Kidney epithelial cell (primary cell): ENCODE results near the gene TBL1XR1. TPM values are rescaled to one million over a fixed set of nuclear protein-coding genes. Genes with fewer than 3 reads are reported as not detected.

ENCODE experiments used
- DNase-seq: peaks from one replicate; pipeline ENCODE4 v3.0.0-alpha.2; 2010; ENCODE audit warnings: low read depth
- H3K27me3 ChIP-seq: 2 replicates; pipeline ENCODE4 v1.6.0; 2011; ENCODE audit warnings: low read length; ENCODE audit not compliant: control insufficient read depth, insufficient read depth
- H3K36me3 ChIP-seq: 2 replicates; pipeline ENCODE4 v1.5.1; 2011; ENCODE audit warnings: low read length; ENCODE audit not compliant: control insufficient read depth, insufficient read depth
- H3K4me3 ChIP-seq: 2 replicates; pipeline ENCODE4 v1.5.1; 2011; ENCODE audit warnings: low read depth, mild to moderate bottlenecking, control low read depth, low read length
- total RNA-seq: library from RNA; depleted of rRNA; stranded (reverse); fragments of >200 nt; gene quantifications from 2 replicates; pipeline ENCODE4 v1.2.3, GENCODE V29; 2015
- TF ChIP-seq, protein P1 (sequence below): IDR thresholded peaks from 2 replicates; pipeline ENCODE4 v1.5.1; 2011; ENCODE audit warnings: mild to moderate bottlenecking, moderate library complexity, low read length, control low read depth, inconsistent platforms; ENCODE audit not compliant: insufficient read depth, poor library complexity, severe bottlenecking

The TBL1XR1 gene
- total RNA-seq, 1 donor from 2014 or later = 81.4 TPM

DNA sequence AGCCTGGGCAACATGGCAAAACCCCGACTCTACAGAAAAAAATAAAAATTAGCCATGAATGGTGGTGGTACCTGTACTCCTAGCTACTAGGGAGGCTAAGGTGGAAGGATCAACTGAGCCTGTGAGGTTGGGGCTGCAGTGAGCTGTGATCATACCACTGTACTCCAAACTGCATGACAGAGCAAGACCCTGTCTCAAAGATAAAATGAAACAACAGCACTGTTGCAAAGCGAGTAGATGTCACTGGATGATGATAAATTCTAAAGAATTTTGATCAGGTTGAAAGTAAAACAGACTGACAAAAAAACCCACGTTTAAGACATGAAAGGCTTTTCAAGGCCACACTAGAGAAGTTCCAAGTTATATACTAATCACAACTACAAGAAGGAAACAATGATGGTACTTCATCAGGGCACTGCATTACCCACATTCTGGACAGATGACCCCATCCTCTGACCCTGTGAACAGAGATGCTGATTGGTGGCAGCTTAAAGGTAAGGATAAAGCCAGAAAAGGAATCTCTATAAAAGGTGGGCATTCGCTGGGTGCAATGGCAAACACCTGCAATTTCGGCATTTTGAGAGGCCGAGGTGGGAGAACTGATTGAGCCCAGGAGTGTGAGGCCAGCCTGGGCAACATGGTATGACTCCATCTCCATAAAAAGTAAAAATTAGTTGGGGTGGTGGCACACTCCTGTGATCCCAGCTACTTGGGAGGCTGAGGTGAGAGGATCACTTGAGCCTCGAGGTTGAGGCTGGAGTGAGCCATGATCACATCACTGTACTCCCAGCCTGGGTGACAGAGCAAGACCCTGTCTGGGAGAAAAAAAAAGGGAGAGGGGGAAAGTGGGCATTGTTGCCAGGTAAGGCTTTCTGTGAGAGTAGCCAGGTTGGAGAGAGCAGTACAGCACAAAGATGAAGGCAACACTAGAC lies 59.2 kb downstream of the TBL1XR1 start:
- H3K4me3 ChIP-seq = no peak overlapping the region
- H3K27me3 ChIP-seq = no peaks in the 10 kb centered on the region
- TF ChIP-seq, protein P1, sequence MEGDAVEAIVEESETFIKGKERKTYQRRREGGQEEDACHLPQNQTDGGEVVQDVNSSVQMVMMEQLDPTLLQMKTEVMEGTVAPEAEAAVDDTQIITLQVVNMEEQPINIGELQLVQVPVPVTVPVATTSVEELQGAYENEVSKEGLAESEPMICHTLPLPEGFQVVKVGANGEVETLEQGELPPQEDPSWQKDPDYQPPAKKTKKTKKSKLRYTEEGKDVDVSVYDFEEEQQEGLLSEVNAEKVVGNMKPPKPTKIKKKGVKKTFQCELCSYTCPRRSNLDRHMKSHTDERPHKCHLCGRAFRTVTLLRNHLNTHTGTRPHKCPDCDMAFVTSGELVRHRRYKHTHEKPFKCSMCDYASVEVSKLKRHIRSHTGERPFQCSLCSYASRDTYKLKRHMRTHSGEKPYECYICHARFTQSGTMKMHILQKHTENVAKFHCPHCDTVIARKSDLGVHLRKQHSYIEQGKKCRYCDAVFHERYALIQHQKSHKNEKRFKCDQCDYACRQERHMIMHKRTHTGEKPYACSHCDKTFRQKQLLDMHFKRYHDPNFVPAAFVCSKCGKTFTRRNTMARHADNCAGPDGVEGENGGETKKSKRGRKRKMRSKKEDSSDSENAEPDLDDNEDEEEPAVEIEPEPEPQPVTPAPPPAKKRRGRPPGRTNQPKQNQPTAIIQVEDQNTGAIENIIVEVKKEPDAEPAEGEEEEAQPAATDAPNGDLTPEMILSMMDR = no peak
- no peak for DNase-seq
- H3K36me3 ChIP-seq = no peaks in the 10 kb centered on the region

DNA sequence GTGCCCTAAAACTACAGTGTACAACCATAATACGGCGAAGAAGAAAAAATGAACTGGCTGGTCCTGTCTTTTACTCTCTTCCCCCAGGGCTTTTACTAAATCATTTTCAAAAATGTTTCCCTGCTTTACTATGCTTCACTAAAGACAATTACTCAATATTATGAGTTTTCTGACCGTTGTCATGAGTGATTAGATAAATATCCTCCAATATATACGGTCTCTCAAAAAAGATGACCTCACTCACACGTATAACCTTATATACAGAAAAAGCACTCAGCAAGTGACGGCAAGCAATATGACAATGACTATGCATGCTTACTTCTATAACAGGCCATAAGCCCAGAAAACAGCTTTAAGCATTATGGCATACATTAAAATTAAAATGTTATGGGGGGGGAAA lies 60.5 kb downstream of the TBL1XR1 start:
- TF ChIP-seq, protein P1 = no peak
- H3K36me3 ChIP-seq = no peaks in the 10 kb centered on the region
- no peak for DNase-seq
- H3K27me3 ChIP-seq = no peaks in the 10 kb centered on the region
- H3K4me3 ChIP-seq = no peak overlapping the region

DNA sequence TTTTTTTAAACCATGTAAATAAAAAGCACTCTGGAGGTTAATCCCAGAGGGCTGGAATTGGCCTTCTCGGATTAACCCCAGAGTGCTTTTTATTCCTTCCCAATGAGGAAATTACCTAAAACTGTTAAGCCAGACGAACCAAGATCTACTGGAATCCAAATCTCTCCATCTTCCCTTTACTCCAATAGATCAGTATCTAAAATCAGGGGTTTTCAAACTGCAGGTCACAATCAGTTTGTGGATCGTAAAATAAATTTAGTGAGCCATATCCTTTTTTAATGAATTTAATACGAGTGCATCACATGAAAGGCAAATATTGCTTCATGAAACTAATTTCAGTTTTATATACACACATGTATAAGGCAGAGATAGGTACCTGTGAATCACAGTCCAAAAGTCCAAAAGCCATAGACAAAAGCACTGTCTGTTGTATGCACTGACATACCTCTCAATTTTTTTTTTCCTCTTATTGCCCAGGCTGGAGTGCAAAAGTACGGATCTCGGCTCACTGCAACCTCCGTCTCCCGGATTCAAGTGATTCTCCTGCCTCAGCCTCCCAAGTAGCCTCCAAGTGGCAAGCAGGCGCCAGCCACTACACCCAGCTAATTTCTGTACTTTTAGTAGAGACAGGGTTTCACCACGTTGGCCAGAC lies 61.3 kb downstream of the TBL1XR1 start:
- Histone ChIP-seq H3K4me3 (no peak overlapping the region), H3K27me3 (no peaks in the 10 kb centered on the region), H3K36me3 (no peaks in the 10 kb centered on the region)
- TF ChIP-seq, protein P1 = no peak
- no peak for DNase-seq

DNA sequence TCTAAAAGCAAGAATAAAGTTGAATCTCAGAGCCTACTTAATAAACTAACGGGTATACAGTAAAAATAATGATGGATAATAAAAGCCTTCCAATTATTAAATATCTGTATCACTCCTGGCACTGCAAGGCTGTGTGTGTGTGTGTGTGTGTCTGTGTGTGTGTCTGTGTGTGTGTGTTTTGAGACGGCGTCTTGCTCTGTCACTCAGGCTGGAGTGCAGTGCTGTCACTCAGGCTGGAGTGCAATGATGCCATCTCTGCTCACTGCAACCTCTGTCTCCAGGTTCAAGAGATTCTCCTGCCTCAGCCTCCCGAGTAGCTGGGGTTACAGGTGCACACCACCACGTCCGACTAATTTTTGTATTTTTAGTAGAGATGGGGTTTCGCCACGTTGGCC lies 62.5 kb downstream of the TBL1XR1 start:
- Histone ChIP-seq H3K27me3 (no peaks in the 10 kb centered on the region), H3K4me3 (no peak overlapping the region), H3K36me3 (no peaks in the 10 kb centered on the region)
- TF ChIP-seq, protein P1 = no peak
- no peak for DNase-seq

DNA sequence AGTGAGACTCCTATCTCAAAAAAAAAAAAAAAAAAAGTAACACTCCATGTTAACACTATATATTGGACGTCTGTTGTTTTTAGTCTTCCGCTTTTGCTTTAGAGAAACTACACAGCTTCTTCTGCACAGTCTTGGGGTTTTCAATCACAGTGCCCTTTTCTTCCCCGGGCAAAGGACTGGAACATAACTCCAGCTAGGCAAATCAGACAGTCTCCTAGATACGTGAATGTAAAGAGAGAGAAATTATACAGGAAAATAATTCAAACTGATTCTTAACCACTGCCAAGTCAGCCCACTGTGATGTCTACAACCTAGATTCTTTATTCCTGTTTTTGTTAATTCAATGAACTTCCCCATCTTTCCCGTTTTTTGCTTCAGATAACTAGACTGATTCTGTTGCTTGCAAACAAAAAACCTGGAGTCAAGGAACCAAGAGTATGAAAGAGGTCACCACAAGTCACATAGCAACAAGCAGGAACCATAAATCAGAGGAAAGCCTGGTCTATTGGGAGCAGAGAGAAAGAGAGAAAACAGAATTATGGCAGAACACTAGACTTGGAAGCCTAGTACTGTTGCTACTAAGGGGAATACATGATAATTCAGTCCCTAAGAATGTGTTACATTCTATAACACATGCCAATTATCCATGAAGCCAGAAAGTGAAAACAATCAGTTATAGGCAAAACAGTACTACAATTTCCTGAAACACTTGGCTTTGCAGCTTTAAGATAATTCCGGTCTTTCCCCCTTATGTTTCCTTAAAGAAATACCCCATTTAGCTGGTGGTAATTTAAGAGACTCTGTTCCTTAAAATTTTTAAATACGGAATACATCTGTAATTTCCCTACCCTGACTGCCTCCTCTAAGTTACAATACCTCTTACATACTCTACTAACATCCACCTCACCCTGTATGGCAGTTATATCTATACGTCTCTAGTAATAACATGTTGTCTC lies 63.1 kb downstream of the TBL1XR1 start:
- TF ChIP-seq, protein P1 = no peak
- DNase-seq = no peak
- H3K27me3 ChIP-seq = no peaks in the 10 kb centered on the region
- no peak overlapping the region for H3K4me3 ChIP-seq
- H3K36me3 ChIP-seq = no peaks in the 10 kb centered on the region
